Dermis microvascular lymphatic vessel endothelial cell (primary cell): ENCODE results near the gene FAM120B. TPM values are rescaled to one million over a fixed set of nuclear protein-coding genes. Genes with fewer than 3 reads are reported as not detected.

Source experiments
- DNase-seq, 2 donors: peaks; one replicate each; pipeline versions ENCODE4 v3.0.0 to v3.0.0-alpha.2; 2010; ENCODE audit warnings: low read depth in 2 of 2
- total RNA-seq: library from RNA; depleted of rRNA; stranded (reverse); fragments of >200 nt; gene quantifications from 2 replicates; pipeline ENCODE4 v1.2.1, GENCODE V29; 2014

Gene FAM120B
- total RNA-seq, 1 donor from 2014 or later, result 9.0 TPM

- DNase-seq, result no peak
Observed at GRCh38 chr6:170417881-170418280, 111.3 kb downstream of the FAM120B start.

GRCh38 chr6:170420283-170420682 is 113.7 kb downstream of the FAM120B start:
- DNase-seq, result no peak

DNA sequence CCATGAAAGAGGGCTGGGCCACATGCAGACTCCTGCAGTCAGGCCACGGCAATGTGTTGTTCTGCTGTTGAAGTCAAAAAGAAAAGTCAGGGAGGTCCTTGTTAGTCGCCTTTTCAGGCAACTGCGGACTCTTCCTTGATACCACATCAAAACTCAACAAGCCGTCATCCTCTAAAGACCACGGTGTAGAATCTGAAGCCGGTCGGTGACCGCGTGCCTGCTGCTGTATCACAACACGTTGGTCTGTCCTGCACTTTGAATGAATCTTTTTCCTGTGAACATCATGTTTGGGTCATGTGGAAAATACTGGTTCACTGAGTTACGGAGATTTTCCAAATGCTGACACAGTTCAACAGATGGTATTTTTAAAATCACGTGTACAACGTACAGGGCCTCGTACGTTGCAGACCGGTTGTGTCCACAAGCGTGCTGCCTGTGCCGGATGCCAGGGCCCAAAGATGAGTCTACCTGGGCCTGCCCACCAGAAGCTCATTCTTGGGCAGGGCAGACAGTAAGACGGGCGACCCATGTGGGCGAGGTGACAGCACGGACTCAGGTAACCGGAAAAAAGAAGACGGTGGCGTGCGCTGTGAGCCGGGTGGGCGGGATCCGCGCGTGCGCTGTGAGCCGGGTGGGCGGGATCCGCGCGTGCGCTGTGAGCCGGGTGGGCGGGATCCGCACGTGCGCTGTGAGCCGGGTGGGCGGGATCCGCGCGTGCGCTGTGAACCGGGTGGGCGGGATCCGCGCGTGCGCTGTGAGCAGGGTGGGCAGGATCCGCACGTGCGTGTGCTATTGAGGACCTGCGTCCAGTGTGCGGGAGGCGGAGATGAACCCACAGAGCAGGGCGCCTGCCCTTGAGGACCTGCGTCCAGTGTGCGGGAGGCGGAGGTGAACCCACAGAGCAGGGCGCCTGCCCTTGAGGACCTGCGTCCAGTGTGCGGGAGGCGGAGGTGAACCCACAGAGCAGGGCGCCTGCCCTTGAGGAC is 114.5 kb downstream of the FAM120B start:
- no peak for DNase-seq

DNA sequence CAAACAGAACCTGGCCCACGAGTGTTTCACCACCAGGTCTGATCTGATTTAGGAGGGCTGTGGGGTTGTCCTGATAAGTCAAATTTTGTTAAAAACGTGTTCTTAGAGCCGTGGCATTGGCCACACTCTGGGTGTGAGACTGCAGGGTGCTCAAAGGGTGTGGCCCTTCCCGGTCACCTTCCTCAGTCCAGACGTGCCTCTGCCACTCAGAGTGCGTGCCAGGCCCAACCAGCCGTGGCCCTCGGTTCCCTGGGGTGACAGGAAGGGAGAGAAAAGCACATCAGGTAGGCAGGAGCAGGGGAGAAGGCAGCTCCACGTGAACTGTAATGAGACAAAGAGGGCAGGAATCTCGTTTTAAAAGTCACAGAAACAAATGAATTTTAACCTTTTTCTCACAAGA is 115.4 kb downstream of the FAM120B start:
- no peak for DNase-seq

- DNase-seq, result no peak
Observed at GRCh38 chr6:170423030-170423429, 116.5 kb downstream of the FAM120B start.

GRCh38 chr6:170423814-170424603 is 117.5 kb downstream of the FAM120B start:
- no peak for DNase-seq

DNA sequence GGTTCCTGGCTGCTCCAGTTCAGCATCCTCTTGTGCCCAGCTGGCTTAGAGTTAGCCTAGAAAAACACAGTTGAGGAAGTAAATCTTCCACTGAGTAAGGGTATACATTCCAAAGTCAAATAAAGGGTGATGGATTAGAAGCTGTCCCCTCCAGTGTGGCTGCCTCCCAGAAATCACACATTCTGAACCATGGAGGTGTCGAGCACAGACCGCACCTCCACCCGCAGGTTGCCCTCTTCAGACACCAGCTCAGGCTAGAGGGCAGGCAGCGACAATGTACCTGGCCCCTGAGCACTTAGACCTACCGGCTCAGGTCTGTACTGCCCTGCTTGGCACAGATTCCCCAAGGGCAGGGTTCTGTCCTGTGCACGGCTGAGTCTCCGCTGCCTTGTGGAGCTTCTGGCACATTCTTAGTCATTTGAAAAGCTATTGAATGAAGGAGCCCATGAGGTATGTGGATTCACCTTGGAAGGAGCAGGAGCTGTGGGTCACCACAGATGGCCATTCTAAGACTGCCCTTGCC is 118.1 kb downstream of the FAM120B start:
- no peak for DNase-seq

DNA sequence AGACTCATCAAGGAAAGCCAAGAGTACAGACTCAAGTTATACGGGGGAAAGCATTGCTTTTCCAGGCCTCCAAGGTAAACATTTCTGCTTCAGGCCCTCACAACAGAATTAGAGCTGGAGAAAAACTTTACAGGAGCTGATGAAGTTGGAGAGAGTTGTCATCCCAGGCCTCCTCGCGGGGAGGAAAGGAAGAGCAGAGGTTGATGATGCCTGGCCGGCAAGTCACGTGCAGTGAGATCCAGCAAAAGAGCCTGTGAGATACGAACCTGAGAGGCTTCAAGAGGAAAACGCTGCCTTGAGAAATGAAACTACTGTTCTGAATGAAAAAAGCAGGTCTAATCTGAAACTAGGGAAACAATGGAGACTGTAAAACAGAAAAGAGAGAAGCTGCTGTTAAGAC is 122.9 kb downstream of the FAM120B start:
- DNase-seq, result peak in 1 of 2 donors; percentile 36

DNA sequence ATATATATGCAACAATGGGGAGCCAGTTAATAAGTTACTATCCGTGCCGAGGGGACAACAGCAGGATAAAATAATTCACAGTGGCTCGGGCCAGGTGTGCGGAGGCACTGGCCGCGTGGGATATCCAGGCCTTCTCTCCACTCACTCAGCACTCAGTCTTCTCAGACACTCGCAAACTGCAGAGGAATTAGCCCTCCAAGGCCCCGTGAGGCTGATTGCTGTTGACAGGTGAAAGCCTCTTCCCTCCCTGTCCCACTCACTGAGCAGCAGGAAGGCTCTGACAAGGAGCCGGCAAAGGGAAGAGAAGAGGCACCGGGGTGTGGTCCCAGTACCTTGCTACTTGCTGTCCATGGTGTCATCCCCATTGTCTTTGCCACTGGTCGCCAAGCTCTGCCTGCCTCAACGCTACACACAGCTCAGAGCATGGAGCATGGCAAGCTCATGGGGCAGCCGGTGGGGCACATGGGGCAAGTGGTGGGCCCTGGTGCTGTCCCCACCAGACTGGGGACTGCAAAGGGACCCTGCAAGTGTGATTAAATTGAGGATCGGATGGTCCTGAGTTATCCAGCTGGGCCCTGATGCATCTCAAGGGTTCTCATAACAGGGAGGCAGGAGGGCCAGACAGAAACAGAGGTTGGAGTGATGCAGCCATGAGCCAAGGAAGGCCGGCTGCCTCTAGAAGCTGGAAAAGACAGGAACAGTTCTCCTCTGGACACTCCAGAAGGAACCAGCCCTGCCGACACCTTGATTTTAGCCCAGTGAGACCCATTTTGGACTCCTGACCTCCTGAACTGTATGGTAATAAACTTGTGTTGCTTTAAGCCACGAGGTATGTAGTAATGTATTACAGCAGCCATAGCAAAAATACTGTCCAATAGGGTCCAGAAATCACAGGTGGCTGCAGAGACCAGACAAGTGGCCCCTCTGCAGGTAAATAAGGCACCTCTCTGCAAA is 126.9 kb downstream of the FAM120B start:
- DNase-seq, result no peak

DNA sequence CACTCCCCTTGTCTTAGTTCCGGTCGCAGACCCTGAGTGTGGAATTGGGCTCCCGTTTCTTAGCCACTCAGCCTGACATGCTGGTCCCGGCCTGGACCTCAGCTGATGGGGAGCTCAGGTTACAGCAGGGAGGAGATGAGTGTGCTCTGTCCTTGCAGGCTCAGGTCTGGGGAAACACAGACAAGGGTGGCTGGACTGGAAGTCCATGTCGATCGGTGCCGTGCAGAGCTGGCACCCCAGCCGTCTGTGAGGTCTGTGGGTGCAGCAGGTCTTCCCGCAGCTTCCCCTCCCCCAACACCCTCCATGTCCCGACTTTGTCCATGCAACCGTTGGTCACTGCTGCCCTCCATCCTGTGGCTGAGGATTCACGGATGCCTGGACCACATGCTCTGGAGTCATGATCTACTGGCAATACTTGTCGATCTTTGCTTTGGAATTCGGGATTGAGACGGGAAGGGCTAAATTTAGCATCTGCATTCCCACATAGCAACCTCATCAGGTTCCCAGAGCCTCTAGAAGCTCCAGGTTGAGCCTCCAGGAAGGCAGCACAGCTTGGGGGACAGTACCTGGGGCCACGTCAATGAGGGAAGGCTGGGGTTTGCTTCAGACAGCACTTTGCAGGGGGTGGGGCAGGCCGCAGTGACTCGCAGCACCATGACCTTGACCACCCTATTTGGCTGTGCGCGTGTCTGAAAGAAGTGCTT is 127.7 kb downstream of the FAM120B start:
- no peak for DNase-seq

DNA sequence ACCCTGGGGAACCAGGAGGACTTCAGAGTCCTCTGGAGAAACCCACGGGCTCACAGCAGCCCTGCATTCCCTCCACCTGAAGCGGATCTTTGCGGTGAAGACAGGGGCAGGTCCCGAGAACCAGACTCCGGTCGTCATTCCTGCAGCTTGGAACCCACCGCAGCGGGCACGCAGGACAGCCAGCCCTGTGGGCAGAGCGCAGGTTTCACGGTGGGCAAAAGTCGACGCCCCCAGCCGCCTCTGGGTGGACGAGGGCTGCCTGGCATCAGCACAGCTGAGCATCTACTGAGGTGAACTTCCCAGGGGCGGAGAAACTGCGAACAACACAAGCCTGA is 128.2 kb downstream of the FAM120B start:
- no peak for DNase-seq

- DNase-seq, result no peak
Observed at GRCh38 chr6:170435766-170436165, 129.2 kb downstream of the FAM120B start.

- no peak for DNase-seq
Observed at GRCh38 chr6:170436209-170436809, 129.8 kb downstream of the FAM120B start.

DNA sequence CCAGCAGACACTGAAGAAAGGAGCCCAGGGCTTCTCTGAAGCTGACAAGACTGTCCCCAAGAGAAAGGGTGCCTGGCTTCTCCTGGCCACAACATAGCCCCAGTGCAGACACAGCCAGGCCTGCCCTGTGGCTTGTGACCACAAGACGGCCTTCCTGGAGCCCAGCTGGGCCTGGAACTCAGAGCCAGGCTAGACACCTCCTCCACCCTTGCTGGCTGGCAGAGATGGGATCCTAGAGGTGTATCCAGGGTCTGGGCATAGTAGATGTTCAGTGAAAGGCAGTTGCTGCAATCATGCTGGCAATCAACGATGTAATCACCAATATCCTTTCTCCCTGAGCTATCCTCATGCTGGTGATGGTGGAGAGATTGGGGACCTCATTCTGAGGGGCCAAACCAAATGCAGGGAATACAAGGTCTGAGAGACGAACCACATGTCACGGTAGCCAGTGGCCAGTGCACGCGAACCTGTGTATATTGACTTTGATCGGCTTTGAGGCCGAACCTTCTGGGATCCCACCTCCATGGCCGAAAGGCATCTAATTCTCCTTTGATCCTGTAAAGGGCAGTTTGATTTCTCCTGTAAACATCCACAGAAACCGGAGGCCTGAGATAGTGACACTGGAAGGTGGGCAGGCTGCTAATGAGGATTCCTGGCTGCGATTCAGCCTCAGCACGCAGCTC is 131.3 kb downstream of the FAM120B start:
- no peak for DNase-seq

- DNase-seq, result peak; percentile 84 to 94
Observed at GRCh38 chr6:170438402-170438753, 131.8 kb downstream of the FAM120B start.

- no peak for DNase-seq
Observed at GRCh38 chr6:170438861-170439260, 132.3 kb downstream of the FAM120B start.

- no peak for DNase-seq
Observed at GRCh38 chr6:170439366-170440361, 133.1 kb downstream of the FAM120B start.

- DNase-seq, result no peak
Observed at GRCh38 chr6:170440437-170440836, 133.9 kb downstream of the FAM120B start.
